ENCODE data around the gene CUEDC1.

The CUEDC1 gene

GRCh38 chr17:57941384-57942370 lies 13.5 kb downstream of the CUEDC1 start:
- Mint-ChIP-seq H3K27ac (no peak overlapping the region), H3K4me3 (no peak overlapping the region), H3K36me3 (ENCODE audit: low read depth) (peaks cover under 1% of the 10 kb centered on the region), H3K4me1 (ENCODE audit: low read depth) (peaks cover 12% of the 10 kb centered on the region), H3K9me3 (no peaks in the 10 kb centered on the region), H3K27me3 (ENCODE audit: low read depth) (peaks cover 47% of the 10 kb centered on the region)

GRCh38 chr17:57940653-57941329 lies 14.4 kb downstream of the CUEDC1 start:
- Mint-ChIP-seq H3K4me3 (no peak overlapping the region), H3K4me1 (ENCODE audit: low read depth) (peaks cover 8% of the 10 kb centered on the region), H3K36me3 (ENCODE audit: low read depth) (no peaks in the 10 kb centered on the region), H3K9me3 (no peaks in the 10 kb centered on the region), H3K27me3 (ENCODE audit: low read depth) (peaks cover 38% of the 10 kb centered on the region), H3K27ac (no peak overlapping the region)

- no peaks in the 10 kb centered on the region for H3K9me3 Mint-ChIP-seq
- H3K4me3 Mint-ChIP-seq: no peak overlapping the region
- peaks cover 8% of the 10 kb centered on the region for H3K4me1 Mint-ChIP-seq (ENCODE audit: low read depth)
These were observed 15.0 kb downstream of the CUEDC1 start for GRCh38 chr17:57940231-57940630.

GRCh38 chr17:57939797-57940196 lies 15.4 kb downstream of the CUEDC1 start:
- H3K4me1 Mint-ChIP-seq (ENCODE audit: low read depth): peaks cover 8% of the 10 kb centered on the region
- H3K36me3 Mint-ChIP-seq (ENCODE audit: low read depth): no peaks in the 10 kb centered on the region
- no peak overlapping the region for H3K27ac Mint-ChIP-seq
- H3K9me3 Mint-ChIP-seq: no peaks in the 10 kb centered on the region
- H3K27me3 Mint-ChIP-seq (ENCODE audit: low read depth): peaks cover 28% of the 10 kb centered on the region
- H3K4me3 Mint-ChIP-seq: no peak overlapping the region

More at GRCh38 chr17:57940231-57940630, 15.0 kb downstream of the CUEDC1 start:
- Mint-ChIP-seq H3K27ac (no peak overlapping the region), H3K36me3 (ENCODE audit: low read depth) (no peaks in the 10 kb centered on the region), H3K27me3 (ENCODE audit: low read depth) (peaks cover 32% of the 10 kb centered on the region)

- Mint-ChIP-seq H3K36me3 (ENCODE audit: low read depth) (no peaks in the 10 kb centered on the region), H3K9me3 (no peaks in the 10 kb centered on the region), H3K4me3 (no peak overlapping the region), H3K27ac (no peak overlapping the region), H3K4me1 (ENCODE audit: low read depth) (peaks cover 8% of the 10 kb centered on the region), H3K27me3 (ENCODE audit: low read depth) (peaks cover 19% of the 10 kb centered on the region)
These were observed 17.1 kb downstream of the CUEDC1 start for GRCh38 chr17:57938061-57938502.

DNA sequence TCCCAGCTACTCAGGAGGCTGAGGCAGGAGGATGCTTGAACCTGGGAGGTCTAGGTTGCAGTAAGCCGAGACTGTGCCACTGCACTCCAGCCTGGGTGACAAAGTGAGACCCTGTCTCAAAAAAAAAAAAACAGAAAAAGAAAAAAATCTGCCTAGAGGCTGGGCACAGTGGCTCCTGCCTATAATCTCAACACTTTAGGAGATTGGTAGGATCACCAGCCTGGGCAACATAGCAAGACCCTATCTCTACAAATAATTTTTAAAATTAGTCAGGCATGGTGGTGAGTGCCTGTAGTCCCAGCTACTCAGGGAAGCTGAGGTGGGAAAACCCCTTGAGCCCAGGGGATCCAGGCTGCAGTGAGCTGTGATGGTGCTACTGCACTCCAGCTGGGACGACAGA lies 17.7 kb downstream of the CUEDC1 start:
- Mint-ChIP-seq H3K4me3 (no peak overlapping the region), H3K36me3 (ENCODE audit: low read depth) (no peaks in the 10 kb centered on the region), H3K27ac (no peak overlapping the region), H3K4me1 (ENCODE audit: low read depth) (peaks cover 8% of the 10 kb centered on the region), H3K27me3 (ENCODE audit: low read depth) (peaks cover 17% of the 10 kb centered on the region), H3K9me3 (no peaks in the 10 kb centered on the region)

GRCh38 chr17:57935833-57936807 lies 19.1 kb downstream of the CUEDC1 start:
- H3K9me3 Mint-ChIP-seq: no peaks in the 10 kb centered on the region

GRCh38 chr17:57931488-57932137 lies 23.6 kb downstream of the CUEDC1 start:
- Mint-ChIP-seq H3K9me3 (no peaks in the 10 kb centered on the region), H3K36me3 (ENCODE audit: low read depth) (no peaks in the 10 kb centered on the region), H3K27ac (no peak overlapping the region), H3K27me3 (ENCODE audit: low read depth) (peaks cover 10% of the 10 kb centered on the region), H3K4me1 (ENCODE audit: low read depth) (no peaks in the 10 kb centered on the region), H3K4me3 (no peak overlapping the region)

More at GRCh38 chr17:57935833-57936807, 19.1 kb downstream of the CUEDC1 start:
- no peaks in the 10 kb centered on the region for H3K36me3 Mint-ChIP-seq (ENCODE audit: low read depth)
- H3K4me3 Mint-ChIP-seq: no peak overlapping the region
- H3K27me3 Mint-ChIP-seq (ENCODE audit: low read depth): peaks cover 14% of the 10 kb centered on the region
- H3K4me1 Mint-ChIP-seq (ENCODE audit: low read depth): peaks cover 5% of the 10 kb centered on the region
- H3K27ac Mint-ChIP-seq: no peak overlapping the region

DNA sequence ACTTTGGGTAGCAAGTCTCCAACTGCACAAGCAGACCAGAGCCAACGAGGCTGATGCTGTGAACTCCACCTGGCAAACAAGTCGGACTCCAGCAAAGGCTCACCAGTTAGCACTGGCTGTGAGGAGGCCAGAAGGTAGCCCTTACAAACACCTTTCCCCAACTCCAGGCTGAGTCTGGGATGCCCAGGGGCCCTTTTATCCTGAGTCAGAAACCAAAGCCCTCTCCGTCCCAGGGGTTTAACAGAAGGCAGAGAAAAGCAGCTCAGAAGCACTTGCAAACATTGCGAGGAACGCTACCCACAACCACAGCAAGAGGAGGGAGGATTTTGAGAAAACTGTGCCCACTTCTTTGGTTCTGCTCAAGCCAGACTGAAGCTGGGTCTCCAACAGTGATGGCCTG lies 25.0 kb downstream of the CUEDC1 start:
- Mint-ChIP-seq H3K4me3 (no peak overlapping the region), H3K27ac (no peak overlapping the region), H3K36me3 (ENCODE audit: low read depth) (no peaks in the 10 kb centered on the region), H3K4me1 (ENCODE audit: low read depth) (no peaks in the 10 kb centered on the region), H3K27me3 (ENCODE audit: low read depth) (peaks cover 14% of the 10 kb centered on the region), H3K9me3 (no peaks in the 10 kb centered on the region)

GRCh38 chr17:57929386-57929785 lies 25.8 kb downstream of the CUEDC1 start:
- Mint-ChIP-seq H3K4me3 (no peak overlapping the region), H3K27me3 (ENCODE audit: low read depth) (peaks cover 14% of the 10 kb centered on the region), H3K36me3 (ENCODE audit: low read depth) (no peaks in the 10 kb centered on the region), H3K27ac (no peak overlapping the region), H3K9me3 (no peaks in the 10 kb centered on the region), H3K4me1 (ENCODE audit: low read depth) (no peaks in the 10 kb centered on the region)

GRCh38 chr17:57928928-57929327 lies 26.3 kb downstream of the CUEDC1 start:
- Mint-ChIP-seq H3K4me3 (no peak overlapping the region), H3K36me3 (ENCODE audit: low read depth) (no peaks in the 10 kb centered on the region), H3K27ac (no peak overlapping the region), H3K9me3 (no peaks in the 10 kb centered on the region), H3K4me1 (ENCODE audit: low read depth) (no peaks in the 10 kb centered on the region), H3K27me3 (ENCODE audit: low read depth) (peaks cover 14% of the 10 kb centered on the region)

GRCh38 chr17:57927048-57927723 lies 28.0 kb downstream of the CUEDC1 start:
- Mint-ChIP-seq H3K9me3 (no peaks in the 10 kb centered on the region), H3K4me3 (no peak overlapping the region), H3K27me3 (ENCODE audit: low read depth) (peaks cover 9% of the 10 kb centered on the region), H3K4me1 (ENCODE audit: low read depth) (peaks cover 2% of the 10 kb centered on the region), H3K36me3 (ENCODE audit: low read depth) (no peaks in the 10 kb centered on the region), H3K27ac (no peak overlapping the region)

- Mint-ChIP-seq H3K27ac (peak overlapping the region; percentile 55), H3K9me3 (no peaks in the 10 kb centered on the region), H3K4me3 (no peak overlapping the region), H3K4me1 (ENCODE audit: low read depth) (peaks cover 2% of the 10 kb centered on the region), H3K36me3 (ENCODE audit: low read depth) (no peaks in the 10 kb centered on the region), H3K27me3 (ENCODE audit: low read depth) (peaks cover 9% of the 10 kb centered on the region)
These were observed 28.5 kb downstream of the CUEDC1 start for GRCh38 chr17:57926723-57927047.
